Kidney epithelial cell (primary cell): ENCODE measurements around the gene YOD1. TPM values are rescaled to one million over a fixed set of nuclear protein-coding genes. Genes with fewer than 3 reads are reported as not detected.
A peak's percentile ranks its signal among the peaks of the same experiment; 100 is the strongest.

Experiments
- DNase-seq: peaks from one replicate; pipeline ENCODE4 v3.0.0-alpha.2; 2010; ENCODE audit warnings: low read depth
- H3K27me3 ChIP-seq: 2 replicates; pipeline ENCODE4 v1.6.0; 2011; ENCODE audit warnings: low read length; ENCODE audit not compliant: control insufficient read depth, insufficient read depth
- H3K36me3 ChIP-seq: 2 replicates; pipeline ENCODE4 v1.5.1; 2011; ENCODE audit warnings: low read length; ENCODE audit not compliant: control insufficient read depth, insufficient read depth
- H3K4me3 ChIP-seq: 2 replicates; pipeline ENCODE4 v1.5.1; 2011; ENCODE audit warnings: low read depth, mild to moderate bottlenecking, control low read depth, low read length
- CTCF ChIP-seq: IDR thresholded peaks from 2 replicates; pipeline ENCODE4 v1.5.1; 2011; ENCODE audit warnings: mild to moderate bottlenecking, moderate library complexity, low read length, control low read depth, inconsistent platforms; ENCODE audit not compliant: insufficient read depth, poor library complexity, severe bottlenecking
- total RNA-seq: library from RNA; depleted of rRNA; stranded (reverse); fragments of >200 nt; gene quantifications from 2 replicates; pipeline ENCODE4 v1.2.3, GENCODE V29; 2015

YOD1 gene
- total RNA-seq, 1 donor from 2014 or later = 7.9 TPM

GRCh38 chr1:207034998-207035397 lies 16.0 kb downstream of the YOD1 start:
- DNase-seq = peak; percentile 95
- Histone ChIP-seq H3K27me3 (no peaks in the 10 kb centered on the region), H3K4me3 (no peak overlapping the region), H3K36me3 (no peaks in the 10 kb centered on the region)
- TF ChIP-seq CTCF = no peak

GRCh38 chr1:207034208-207034607 lies 16.8 kb downstream of the YOD1 start:
- H3K36me3 ChIP-seq = no peaks in the 10 kb centered on the region
- no peak for TF ChIP-seq CTCF
- H3K27me3 ChIP-seq = no peaks in the 10 kb centered on the region
- no peak for DNase-seq
- H3K4me3 ChIP-seq = no peak overlapping the region

GRCh38 chr1:207033302-207033701 lies 17.7 kb downstream of the YOD1 start:
- H3K36me3 ChIP-seq = no peaks in the 10 kb centered on the region
- no peaks in the 10 kb centered on the region for H3K27me3 ChIP-seq
- no peak for TF ChIP-seq CTCF
- H3K4me3 ChIP-seq = no peak overlapping the region
- no peak for DNase-seq

GRCh38 chr1:207032528-207033017 lies 18.4 kb downstream of the YOD1 start, which contains the start of gene C1orf116:
TSS of gene C1orf116 (minus strand) at chr1:207032756. CDS start at chr1:207027598, 5,158 bp downstream.
- Histone ChIP-seq H3K27me3 (no peaks in the 10 kb centered on the region), H3K36me3 (no peaks in the 10 kb centered on the region), H3K4me3 (peak within 1 kb of the TSS; percentile 20)
- DNase-seq = no peak
- no peak for TF ChIP-seq CTCF

GRCh38 chr1:207031632-207032264 lies 19.3 kb downstream of the YOD1 start:
- TF ChIP-seq CTCF = no peak
- H3K36me3 ChIP-seq = no peaks in the 10 kb centered on the region
- no peaks in the 10 kb centered on the region for H3K27me3 ChIP-seq
- H3K4me3 ChIP-seq = peak overlapping the region; percentile 12
- no peak for DNase-seq

- TF ChIP-seq CTCF = no peak
- Histone ChIP-seq H3K36me3 (no peaks in the 10 kb centered on the region), H3K4me3 (peak overlapping the region; percentile 12), H3K27me3 (no peaks in the 10 kb centered on the region)
- DNase-seq = no peak
Measured at GRCh38 chr1:207031016-207031415, 20.0 kb downstream of the YOD1 start.
